Stomach (tissue), 4 donors: ENCODE measurements around the gene SEC61G.

Experiments
- POLR2A ChIP-seq, 4 donors: fragments of 450-650 bp; IDR thresholded peaks; one replicate each; pipeline ENCODE4 v1.6.1; 2016; ENCODE audit warnings: antibody characterized with exemption in 4 of 4, control low read depth in 2 of 4, mild to moderate bottlenecking in 1 of 4, moderate library complexity in 1 of 4
- POLR2AphosphoS5 ChIP-seq, 3 donors: sonication (generic); formaldehyde crosslinking; IDR thresholded peaks; one replicate each; pipeline ENCODE4 v1.6.1; 2016; ENCODE audit warnings: antibody characterized with exemption in 3 of 3
- TF ChIP-seq, protein P1 (sequence below), 7 experiments: fragments of 450-650 bp in 4 of 7; fragments of 200-600 bp in 3 of 7; sonication (generic) in 3 of 7; IDR thresholded peaks; one replicate each; pipeline ENCODE4 v1.5.1; 2016 to 2019; ENCODE audit warnings: antibody characterized with exemption in 7 of 7, control low read depth in 2 of 7, mild to moderate bottlenecking in 1 of 7

DNA sequence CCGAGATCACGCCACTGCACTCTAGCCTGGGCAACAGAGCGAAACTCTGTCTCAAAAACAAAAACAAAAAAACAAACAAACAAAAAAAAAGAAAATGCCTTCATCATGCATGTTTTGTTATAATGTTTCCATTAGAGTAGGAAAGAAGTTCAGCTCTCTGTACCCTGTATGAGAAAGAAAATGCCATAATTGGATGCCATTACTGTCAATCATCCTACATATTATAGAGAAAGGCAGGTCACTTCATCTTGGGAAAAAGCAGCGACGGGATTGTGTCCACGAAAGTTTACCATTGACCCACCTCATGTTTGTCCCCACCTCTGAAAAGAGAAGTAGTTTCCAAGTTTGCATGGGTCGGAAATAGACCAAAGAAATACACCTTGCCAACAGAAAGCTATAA is 33.8 kb downstream of the SEC61G start:
- TF ChIP-seq, protein P1, sequence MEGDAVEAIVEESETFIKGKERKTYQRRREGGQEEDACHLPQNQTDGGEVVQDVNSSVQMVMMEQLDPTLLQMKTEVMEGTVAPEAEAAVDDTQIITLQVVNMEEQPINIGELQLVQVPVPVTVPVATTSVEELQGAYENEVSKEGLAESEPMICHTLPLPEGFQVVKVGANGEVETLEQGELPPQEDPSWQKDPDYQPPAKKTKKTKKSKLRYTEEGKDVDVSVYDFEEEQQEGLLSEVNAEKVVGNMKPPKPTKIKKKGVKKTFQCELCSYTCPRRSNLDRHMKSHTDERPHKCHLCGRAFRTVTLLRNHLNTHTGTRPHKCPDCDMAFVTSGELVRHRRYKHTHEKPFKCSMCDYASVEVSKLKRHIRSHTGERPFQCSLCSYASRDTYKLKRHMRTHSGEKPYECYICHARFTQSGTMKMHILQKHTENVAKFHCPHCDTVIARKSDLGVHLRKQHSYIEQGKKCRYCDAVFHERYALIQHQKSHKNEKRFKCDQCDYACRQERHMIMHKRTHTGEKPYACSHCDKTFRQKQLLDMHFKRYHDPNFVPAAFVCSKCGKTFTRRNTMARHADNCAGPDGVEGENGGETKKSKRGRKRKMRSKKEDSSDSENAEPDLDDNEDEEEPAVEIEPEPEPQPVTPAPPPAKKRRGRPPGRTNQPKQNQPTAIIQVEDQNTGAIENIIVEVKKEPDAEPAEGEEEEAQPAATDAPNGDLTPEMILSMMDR (IDR thresholded peaks at IDR 0.05): no peak
- TF ChIP-seq POLR2AphosphoS5 (IDR thresholded peaks at IDR 0.05) (no peak), POLR2A (IDR thresholded peaks at IDR 0.05) (no peak)
